Gastroesophageal sphincter (tissue), 3 donors: ENCODE results near the gene TECTB.

Experiments used
- CTCF ChIP-seq, 4 experiments: fragments of 200-600 bp in 2 of 4; fragments of 450-650 bp in 2 of 4; sonication (generic) in 1 of 4; IDR thresholded peaks; one replicate each; pipeline ENCODE4 v1.5.1; 2017 to 2019; ENCODE audit warnings: antibody characterized with exemption in 4 of 4, mild to moderate bottlenecking in 2 of 4, moderate library complexity in 2 of 4
- EP300 ChIP-seq: sonication (generic); formaldehyde crosslinking; IDR thresholded peaks from one replicate; pipeline ENCODE4 v1.6.1; 2017; ENCODE audit warnings: antibody characterized with exemption, mild to moderate bottlenecking
- POLR2A ChIP-seq, 2 donors: fragments of 450-650 bp; IDR thresholded peaks; one replicate each; pipeline ENCODE4 v1.6.1; 2017; ENCODE audit warnings: antibody characterized with exemption in 2 of 2, mild to moderate bottlenecking in 2 of 2, moderate library complexity in 1 of 2
- POLR2AphosphoS5 ChIP-seq: sonication (generic); formaldehyde crosslinking; IDR thresholded peaks from one replicate; pipeline ENCODE4 v1.6.1; 2017; ENCODE audit warnings: antibody characterized with exemption

- TF ChIP-seq POLR2A (IDR thresholded peaks at IDR 0.05): no peak
- TF ChIP-seq EP300: no peak
- TF ChIP-seq CTCF (IDR thresholded peaks at IDR 0.05): no peak
- no peak for TF ChIP-seq POLR2AphosphoS5
Measured at GRCh38 chr10:112343056-112343806, 60.0 kb downstream of the TECTB start.
